Adipose tissue (tissue), 3 donors: ENCODE results near the gene PNKP. TPM values are rescaled to one million over a fixed set of nuclear protein-coding genes. Genes with fewer than 3 reads are reported as not detected.

Experiments
- H3K27ac ChIP-seq: one replicate; pipeline ENCODE4 v1.5.1; 2013; ENCODE audit warnings: low read depth, low read length
- WGBS, 3 donors: extraction: QIAGEN DNeasy Blood & Tissue Kit; methylation state at CpG; one replicate each; pipeline ENCODE4 v1.1.7; 2013; 5-methylcytosine and 5-hydroxymethylcytosine counted together
- polyA plus RNA-seq, 3 donors: library from polyadenylated mRNA; stranded (reverse); fragments of 200-250 nt; gene quantifications; one replicate each; pipeline ENCODE4 v1.2.3, GENCODE V29; 2013
- donor health status: healthy with polysubstance abuse.
- donor health status: Bipolar disorder and iron deficiency.
- donor health status: healthy.

Gene PNKP
- polyA plus RNA-seq: 10 to 100 TPM; 29.7 to 50.9 (median 45.8) TPM

DNA sequence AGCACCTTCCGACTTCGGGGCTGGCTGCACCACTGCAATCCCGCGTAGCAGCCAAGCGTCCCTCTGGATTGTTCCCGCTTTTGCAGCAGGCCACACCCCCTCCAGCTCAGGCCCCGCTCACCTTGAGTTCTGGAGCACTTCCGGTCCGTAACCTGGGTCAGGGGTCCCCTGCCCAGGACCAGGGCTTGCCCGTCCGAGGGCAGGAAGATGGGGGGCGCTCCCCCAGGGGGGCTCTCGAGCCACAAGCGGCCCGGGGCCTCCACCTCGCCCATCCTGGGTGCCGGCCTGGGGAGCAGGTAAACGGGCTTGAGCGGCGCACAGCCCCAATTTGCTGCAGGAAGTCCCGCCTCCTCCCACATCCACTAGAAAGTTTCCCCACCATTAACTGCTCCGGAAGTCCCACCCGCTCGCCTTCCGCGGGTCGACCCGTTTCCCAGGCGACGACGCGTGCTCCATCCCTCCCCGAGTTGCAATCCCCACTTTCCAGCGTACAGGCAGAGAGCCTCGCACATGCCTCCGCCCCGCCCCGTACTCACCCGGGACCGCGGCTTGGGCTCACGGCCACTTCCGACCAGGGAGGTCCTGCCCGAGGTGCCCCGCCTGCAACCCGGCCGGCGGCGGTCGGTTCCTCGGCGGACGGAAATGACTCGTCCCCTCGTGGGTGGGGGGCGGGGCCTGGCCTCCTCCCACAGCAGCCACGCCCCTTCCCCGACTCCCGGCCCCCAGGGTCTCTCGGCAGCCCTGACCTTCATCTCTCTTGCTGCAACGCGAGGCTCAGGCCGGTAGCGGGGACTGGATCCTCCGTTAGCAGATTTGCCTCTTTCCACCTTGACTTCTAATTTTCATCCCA, at the start of gene PNKP:
PNKP (minus strand) TSS at position 644 of the 850 bp plus-strand sequence; CDS start at position 272, 372 bp downstream.
- 0% methylated on average over 62 to 65 of the region's 65 CpGs for WGBS, 3 donors
- H3K27ac ChIP-seq: peak within 1 kb of the TSS; percentile 74

GRCh38 chr19:49915271-49915670, 47.9 kb upstream of the PNKP start:
- WGBS, 3 donors: 96 to 98% (median 98%) methylated on average over 6 of the region's 6 CpGs
- H3K27ac ChIP-seq: no peak overlapping the region

GRCh38 chr19:49913720-49914119, 46.3 kb upstream of the PNKP start:
- H3K27ac ChIP-seq: no peak overlapping the region
- WGBS, 3 donors: 88 to 94% (median 90%) methylated on average over 10 of the region's 10 CpGs

GRCh38 chr19:49912965-49913685, 45.7 kb upstream of the PNKP start:
- 79 to 86% (median 81%) methylated on average over 21 of the region's 21 CpGs for WGBS, 3 donors
- H3K27ac ChIP-seq: no peak overlapping the region

DNA sequence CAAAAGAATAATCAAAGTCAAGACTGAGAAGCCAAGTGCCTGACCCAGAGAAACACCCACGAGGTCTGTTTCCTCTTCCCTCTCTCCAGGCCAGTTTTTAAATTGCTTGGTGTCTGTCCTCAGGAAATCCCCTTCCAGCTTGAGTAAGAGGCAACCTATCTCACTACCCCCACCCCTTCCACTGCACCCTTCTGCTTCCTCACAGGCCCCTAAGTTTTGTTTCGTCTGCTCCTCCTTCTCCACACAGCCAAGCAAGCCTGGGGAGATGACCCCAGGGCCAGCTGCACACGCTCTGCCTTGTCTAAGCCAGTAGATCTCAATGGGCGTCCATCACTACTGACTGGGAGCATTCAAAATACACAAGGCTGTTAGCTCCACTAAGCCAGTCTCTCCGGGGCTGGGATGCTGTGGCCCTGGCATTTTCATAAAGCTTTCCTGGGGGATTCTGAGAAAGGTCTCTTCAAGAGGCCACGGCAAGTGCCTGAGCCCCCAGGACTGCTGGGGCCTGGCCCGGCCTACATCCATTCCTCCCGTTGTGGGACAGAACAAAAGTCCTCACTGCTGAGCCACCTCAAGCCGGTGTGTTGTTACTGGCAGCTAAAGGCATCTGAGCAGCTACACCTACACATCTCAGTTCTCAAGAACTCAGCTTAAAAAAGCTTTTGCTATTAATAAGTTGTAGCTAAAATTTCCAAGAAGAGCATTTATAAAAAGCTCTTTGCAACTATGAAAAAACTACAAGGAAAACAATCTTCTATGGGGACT, 44.2 kb upstream of the PNKP start:
- no peak overlapping the region for H3K27ac ChIP-seq
- 48 to 69% (median 50%) methylated on average over 9 of the region's 9 CpGs for WGBS, 3 donors

DNA sequence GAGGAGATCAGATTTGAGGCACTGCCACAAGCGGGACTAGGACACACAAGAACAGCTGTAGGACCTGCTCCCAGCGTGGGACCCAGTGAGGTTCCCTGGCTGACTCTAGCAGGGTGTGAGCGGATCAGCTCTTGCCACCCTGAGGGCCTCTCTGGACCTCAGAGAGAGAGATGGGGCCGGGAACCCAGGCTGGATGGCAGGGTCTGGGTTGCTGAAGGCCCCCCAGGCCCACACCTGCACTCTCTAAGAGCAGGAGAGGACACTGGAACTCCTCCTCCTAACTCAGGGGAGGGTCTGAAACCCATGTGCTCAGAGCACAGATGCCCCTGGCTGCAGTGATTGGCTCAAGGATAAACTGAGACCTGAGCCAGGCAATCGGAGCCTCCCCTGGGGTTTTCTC, 42.8 kb upstream of the PNKP start:
- 93 to 96% (median 94%) methylated on average over 5 of the region's 5 CpGs for WGBS, 3 donors
- H3K27ac ChIP-seq: no peak overlapping the region

GRCh38 chr19:49908480-49909420, 41.4 kb upstream of the PNKP start:
- no peak overlapping the region for H3K27ac ChIP-seq
- 95 to 97% (median 96%) methylated on average over 35 to 37 of the region's 37 CpGs for WGBS, 3 donors

- no peak overlapping the region for H3K27ac ChIP-seq
- 88 to 95% (median 94%) methylated on average over 23 of the region's 23 CpGs for WGBS, 3 donors
Measured at GRCh38 chr19:49907745-49908446, 40.5 kb upstream of the PNKP start.

DNA sequence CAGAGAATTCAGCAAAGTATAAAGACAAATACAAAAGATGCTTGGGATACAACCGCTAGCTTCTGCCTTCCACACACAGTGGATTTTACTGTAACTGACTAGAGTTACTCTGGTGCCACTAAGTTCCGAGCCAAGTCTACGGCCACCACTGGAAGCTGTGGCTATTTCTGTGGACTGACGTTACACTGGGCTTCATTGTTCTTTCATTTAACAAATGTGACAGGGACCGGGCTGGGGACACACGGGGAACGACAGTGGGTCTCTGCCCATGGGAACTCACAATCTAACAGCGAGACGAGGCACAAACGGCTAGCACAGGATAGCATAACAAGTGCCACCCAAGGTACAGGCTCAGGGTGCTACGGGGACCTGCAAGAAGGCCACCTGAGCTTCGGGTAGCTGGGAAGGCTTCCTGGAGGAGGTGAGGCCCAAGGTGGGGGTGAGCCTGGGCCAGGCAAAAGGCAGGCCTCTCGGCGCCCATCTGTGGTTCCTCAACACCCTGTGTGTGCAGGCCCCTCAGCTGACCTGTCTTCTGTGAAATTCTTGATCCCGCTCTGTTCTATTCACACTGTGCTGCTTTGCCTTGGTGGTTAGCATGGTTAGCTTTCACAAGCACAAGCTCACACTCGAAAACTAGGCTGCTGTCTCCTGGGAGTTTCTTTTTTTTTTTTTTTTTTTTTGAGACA, 39.6 kb upstream of the PNKP start:
- WGBS, 3 donors: 90 to 94% (median 93%) methylated on average over 16 of the region's 16 CpGs
- H3K27ac ChIP-seq: no peak overlapping the region

GRCh38 chr19:49904136-49904535, 36.8 kb upstream of the PNKP start:
- 20 to 65% (median 38%) methylated on average over 6 of the region's 6 CpGs for WGBS, 3 donors
- no peak overlapping the region for H3K27ac ChIP-seq

- no peak within 1 kb of the TSS for H3K27ac ChIP-seq
- WGBS, 3 donors: 20 to 43% (median 27%) methylated on average over 19 to 20 of the region's 20 CpGs
Measured at GRCh38 chr19:49896863-49897621, 29.7 kb upstream of the PNKP start, which contains the start of gene IL4I1. IL4I1 (minus strand) TSS chr19:49896887; CDS start chr19:49896160, 727 bp downstream.

DNA sequence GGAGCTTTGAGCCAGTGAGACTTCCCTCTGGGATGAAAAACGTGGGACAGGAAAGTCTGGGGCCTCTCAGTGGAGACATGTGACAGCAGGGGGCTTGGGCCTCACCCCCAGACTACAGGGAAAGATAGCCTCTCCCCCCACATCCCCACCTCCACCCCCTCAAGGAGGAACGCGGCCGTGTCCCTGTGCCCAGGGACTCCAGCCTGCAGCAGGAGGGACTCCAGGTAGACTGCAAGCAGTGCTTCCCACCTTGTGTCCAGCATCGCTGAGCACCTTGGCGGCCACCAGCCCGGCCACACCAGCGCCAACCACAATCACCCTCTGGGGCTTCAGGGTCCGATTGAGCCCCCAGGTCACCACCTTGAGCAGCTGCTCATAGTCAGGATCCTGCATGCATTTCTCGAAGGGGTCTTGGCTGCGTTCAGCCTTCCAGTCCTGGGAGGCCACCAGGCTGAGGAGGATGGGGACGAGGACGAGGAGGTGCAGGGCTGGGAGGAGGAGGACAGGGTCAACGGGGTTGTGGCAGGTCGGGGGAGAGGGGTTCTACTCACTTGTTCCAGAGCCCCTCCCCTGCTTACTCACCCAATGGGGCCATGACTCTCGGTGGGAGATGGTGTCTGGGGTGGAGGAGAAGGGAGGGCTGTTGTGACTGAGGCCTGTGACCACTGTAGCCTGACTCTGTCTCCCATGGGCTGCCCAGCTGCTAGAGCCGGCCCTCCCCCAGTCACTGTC, 28.4 kb upstream of the PNKP start:
- no peak overlapping the region for H3K27ac ChIP-seq
- WGBS, 3 donors: 61 to 75% (median 73%) methylated on average over 17 of the region's 17 CpGs

GRCh38 chr19:49894879-49895565, 27.6 kb upstream of the PNKP start:
- H3K27ac ChIP-seq: no peak overlapping the region
- WGBS, 3 donors: 78 to 90% (median 87%) methylated on average over 15 to 17 of the region's 17 CpGs

DNA sequence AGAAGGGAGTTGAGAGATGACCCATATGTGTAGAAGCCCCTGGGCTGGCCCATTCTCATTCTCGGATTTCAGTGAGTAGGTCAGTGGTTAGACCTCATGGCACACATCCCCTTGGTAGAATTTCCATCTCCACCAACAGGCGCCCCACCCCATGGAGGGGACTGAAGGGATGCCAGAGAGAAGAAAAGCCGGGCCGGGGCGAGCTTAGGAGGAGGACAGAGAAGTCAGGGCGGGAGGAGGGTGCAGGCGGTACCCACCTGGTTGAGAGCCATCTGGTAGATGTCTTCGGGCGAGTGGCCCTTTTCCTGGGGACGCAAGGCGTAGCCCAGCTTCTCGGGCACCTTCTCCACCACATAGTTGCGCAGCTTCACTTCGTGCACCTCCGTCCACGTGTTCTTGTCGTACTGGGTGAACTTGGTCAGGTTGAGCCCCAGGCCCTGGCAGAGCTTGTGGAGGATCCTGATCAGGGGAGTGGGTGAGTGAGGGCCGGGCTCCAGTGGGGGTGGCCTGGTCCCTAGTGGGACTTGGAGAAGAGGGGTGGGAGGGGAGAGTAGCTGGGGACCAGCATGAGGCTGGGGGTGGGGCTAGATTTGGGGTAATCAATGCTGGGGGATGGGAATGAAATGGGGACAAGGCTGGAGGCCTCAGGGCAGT, 26.8 kb upstream of the PNKP start:
- no peak overlapping the region for H3K27ac ChIP-seq
- 93 to 95% (median 94%) methylated on average over 17 to 18 of the region's 18 CpGs for WGBS, 3 donors
